ENCODE data around the gene ETF1.

DNA sequence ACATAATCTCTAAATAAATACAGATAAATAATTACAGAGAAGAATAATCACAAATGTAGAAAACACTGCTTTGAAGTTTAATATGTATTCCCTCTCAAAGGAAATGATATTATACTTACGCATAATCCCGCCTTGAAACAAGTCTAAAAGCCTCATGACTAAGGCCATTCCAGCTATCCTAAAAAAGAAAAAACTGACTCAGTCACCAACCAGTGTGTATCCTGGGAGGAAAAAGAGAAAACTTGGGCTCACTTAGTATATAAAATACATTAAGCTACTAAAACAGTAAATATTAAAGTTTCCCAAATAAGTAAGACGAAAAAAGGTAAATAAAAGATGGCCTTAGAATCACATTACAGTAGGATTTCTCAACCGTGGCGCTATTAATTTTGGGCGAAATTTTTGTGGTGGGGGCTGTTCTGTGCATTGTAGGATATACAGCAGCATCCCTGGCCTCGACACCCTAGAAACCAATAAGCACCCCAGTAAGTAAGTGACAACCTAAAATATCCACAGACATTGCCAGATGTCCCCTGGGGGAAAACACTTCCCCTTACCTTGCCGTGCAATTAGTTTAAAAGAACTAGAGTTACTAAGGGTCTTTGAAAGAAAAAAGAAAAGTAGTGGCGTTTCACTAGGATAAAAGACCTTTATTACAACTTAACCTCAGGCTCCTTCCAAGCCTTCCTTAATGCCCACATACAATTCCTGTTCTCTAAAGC, 31.1 kb upstream of the ETF1 start:
- TF ChIP-seq TAF1 (IDR thresholded peaks at IDR 0.05; ENCODE audit: low read depth) (no peak), CEBPB (IDR thresholded peaks at IDR 0.05) (no peak), CREB1 (IDR thresholded peaks at IDR 0.05; ENCODE audit: low read depth) (no peak), EP300 (IDR thresholded peaks at IDR 0.05; ENCODE audit: borderline replicate concordance) (no peak), RAD21 (IDR thresholded peaks at IDR 0.05; ENCODE audit: low read depth) (no peak), EGR1 (IDR thresholded peaks at IDR 0.05) (no peak)
- TF ChIP-seq, protein P1, sequence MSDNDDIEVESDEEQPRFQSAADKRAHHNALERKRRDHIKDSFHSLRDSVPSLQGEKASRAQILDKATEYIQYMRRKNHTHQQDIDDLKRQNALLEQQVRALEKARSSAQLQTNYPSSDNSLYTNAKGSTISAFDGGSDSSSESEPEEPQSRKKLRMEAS (IDR thresholded peaks at IDR 0.05) = no peak
- TF ChIP-seq, protein P2, sequence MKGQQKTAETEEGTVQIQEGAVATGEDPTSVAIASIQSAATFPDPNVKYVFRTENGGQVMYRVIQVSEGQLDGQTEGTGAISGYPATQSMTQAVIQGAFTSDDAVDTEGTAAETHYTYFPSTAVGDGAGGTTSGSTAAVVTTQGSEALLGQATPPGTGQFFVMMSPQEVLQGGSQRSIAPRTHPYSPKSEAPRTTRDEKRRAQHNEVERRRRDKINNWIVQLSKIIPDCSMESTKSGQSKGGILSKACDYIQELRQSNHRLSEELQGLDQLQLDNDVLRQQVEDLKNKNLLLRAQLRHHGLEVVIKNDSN (IDR thresholded peaks at IDR 0.05) = no peak
